HG02981 (cell line): ENCODE results near the gene DIS3L2.

Source experiments
- ATAC-seq: cut with Tn5 transposase; IDR thresholded peaks from one replicate; pipeline ENCODE4 v1.9.1; 2021; ENCODE audit warnings: mild to moderate bottlenecking, moderate library complexity; ENCODE audit not compliant: unreplicated experiment

The DIS3L2 gene

GRCh38 chr2:231951452-231952035 is 10.0 kb upstream of the DIS3L2 start:
- ATAC-seq = no peak

- no peak for ATAC-seq
Measured at GRCh38 chr2:231955758-231956472, 5.6 kb upstream of the DIS3L2 start.

- ATAC-seq = no peak
Measured at GRCh38 chr2:231957913-231958763, 3.4 kb upstream of the DIS3L2 start.

- ATAC-seq = no peak
Measured at GRCh38 chr2:231960810-231961348, 634 bp upstream of the DIS3L2 start.

GRCh38 chr2:231965102-231965501 is 3.6 kb downstream of the DIS3L2 start:
- ATAC-seq = no peak

- ATAC-seq = no peak
Measured at GRCh38 chr2:231966886-231967285, 5.4 kb downstream of the DIS3L2 start.

- ATAC-seq = no peak
Measured at GRCh38 chr2:231968820-231969219, 7.3 kb downstream of the DIS3L2 start.

- ATAC-seq = no peak
Measured at GRCh38 chr2:231970461-231970860, 8.9 kb downstream of the DIS3L2 start.

GRCh38 chr2:231975001-231975400 is 13.5 kb downstream of the DIS3L2 start:
- no peak for ATAC-seq

- ATAC-seq = no peak
Measured at GRCh38 chr2:231977430-231977829, 15.9 kb downstream of the DIS3L2 start.

GRCh38 chr2:231984992-231985391 is 23.5 kb downstream of the DIS3L2 start:
- no peak for ATAC-seq

GRCh38 chr2:231985823-231986261 is 24.3 kb downstream of the DIS3L2 start:
- no peak for ATAC-seq

- ATAC-seq = no peak
Measured at GRCh38 chr2:231987124-231987727, 25.7 kb downstream of the DIS3L2 start.

GRCh38 chr2:231988179-231988866 is 26.8 kb downstream of the DIS3L2 start:
- no peak for ATAC-seq

GRCh38 chr2:231991664-231992063 is 30.2 kb downstream of the DIS3L2 start:
- no peak for ATAC-seq

GRCh38 chr2:231992888-231993287 is 31.4 kb downstream of the DIS3L2 start:
- ATAC-seq = no peak

- ATAC-seq = no peak
Measured at GRCh38 chr2:231996797-231997540, 35.5 kb downstream of the DIS3L2 start.

- no peak for ATAC-seq
Measured at GRCh38 chr2:231998046-231998445, 36.5 kb downstream of the DIS3L2 start.

GRCh38 chr2:232000439-232000838 is 38.9 kb downstream of the DIS3L2 start:
- ATAC-seq = no peak

GRCh38 chr2:232001073-232001472 is 39.6 kb downstream of the DIS3L2 start:
- ATAC-seq = no peak
